KOPT-K1 (cell line): ENCODE results near the gene IFTAP.

Experiments
- H3K27ac ChIP-seq: fragments of 200-600 bp; sonication (generic); 2 replicates; pipeline ENCODE4 v1.5.1; 2016; ENCODE audit warnings: antibody characterized with exemption, mild to moderate bottlenecking, low read depth, low read length; ENCODE audit not compliant: poor library complexity, severe bottlenecking
- H3K36me3 ChIP-seq: fragments of 200-600 bp; sonication (generic); 2 replicates; pipeline ENCODE4 v1.5.1; 2017; ENCODE audit warnings: antibody characterized with exemption, mild to moderate bottlenecking, low read length, moderate library complexity; ENCODE audit not compliant: insufficient read depth
- H3K9me3 ChIP-seq: fragments of 200-600 bp; sonication (generic); 2 replicates; pipeline ENCODE4 v1.5.1; 2017; ENCODE audit warnings: antibody characterized with exemption, low read length, mild to moderate bottlenecking; ENCODE audit not compliant: insufficient read depth, poor library complexity, severe bottlenecking

Gene IFTAP

GRCh38 chr11:36700246-36700645 is 105.9 kb downstream of the IFTAP start:
- H3K36me3 ChIP-seq: no peaks in the 10 kb centered on the region
- no peaks in the 10 kb centered on the region for H3K9me3 ChIP-seq
- H3K27ac ChIP-seq: no peak overlapping the region

DNA sequence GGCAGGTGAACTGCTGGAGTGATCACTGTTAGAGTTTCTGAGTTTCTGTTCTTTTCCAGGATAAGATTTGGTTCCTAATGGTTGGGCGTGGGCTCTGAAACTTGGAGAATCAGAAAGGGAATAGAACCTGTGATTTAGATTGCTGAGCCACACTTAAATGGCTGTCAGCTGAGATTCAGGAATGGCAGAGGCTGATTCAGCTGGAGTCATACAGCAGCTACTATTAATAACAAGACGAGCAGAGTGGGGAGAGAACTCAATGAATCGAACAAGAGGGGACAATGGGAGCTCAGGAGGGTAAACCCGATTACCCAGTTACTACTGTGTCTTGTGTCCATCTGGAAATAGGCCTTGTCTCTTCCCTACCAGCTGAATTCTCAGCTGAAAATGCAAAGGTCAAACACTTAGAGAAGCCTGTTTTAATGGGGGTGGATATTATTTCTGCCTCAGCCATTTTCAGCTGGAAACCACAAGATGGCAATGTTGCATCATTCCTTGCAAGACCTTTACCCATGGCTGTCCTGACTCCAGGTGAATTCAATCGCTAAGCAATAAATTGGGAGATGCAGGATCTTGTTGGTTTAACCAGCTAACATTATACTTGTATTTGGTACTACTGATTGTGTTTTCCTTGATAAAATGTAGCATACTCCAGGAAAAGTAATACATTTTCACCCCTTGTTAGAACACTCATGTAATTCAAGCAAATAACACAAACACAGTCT is 108.2 kb downstream of the IFTAP start:
- Histone ChIP-seq H3K9me3 (no peaks in the 10 kb centered on the region), H3K36me3 (no peaks in the 10 kb centered on the region), H3K27ac (no peak overlapping the region)

- Histone ChIP-seq H3K9me3 (no peaks in the 10 kb centered on the region), H3K27ac (no peak overlapping the region), H3K36me3 (no peaks in the 10 kb centered on the region)
These were observed 108.7 kb downstream of the IFTAP start for GRCh38 chr11:36703055-36703404.
